GM21529 (cell line): ENCODE results near the gene DBP.
"Not testable (repeated sequence)": the region's sequence is repeated elsewhere in the genome, so short reads cannot be mapped to it uniquely, and the experiment has no call there.

Experiments
- ATAC-seq: cut with Tn5 transposase; IDR thresholded peaks from one replicate; pipeline ENCODE4 v1.9.1; 2021; ENCODE audit not compliant: unreplicated experiment

The DBP gene

DNA sequence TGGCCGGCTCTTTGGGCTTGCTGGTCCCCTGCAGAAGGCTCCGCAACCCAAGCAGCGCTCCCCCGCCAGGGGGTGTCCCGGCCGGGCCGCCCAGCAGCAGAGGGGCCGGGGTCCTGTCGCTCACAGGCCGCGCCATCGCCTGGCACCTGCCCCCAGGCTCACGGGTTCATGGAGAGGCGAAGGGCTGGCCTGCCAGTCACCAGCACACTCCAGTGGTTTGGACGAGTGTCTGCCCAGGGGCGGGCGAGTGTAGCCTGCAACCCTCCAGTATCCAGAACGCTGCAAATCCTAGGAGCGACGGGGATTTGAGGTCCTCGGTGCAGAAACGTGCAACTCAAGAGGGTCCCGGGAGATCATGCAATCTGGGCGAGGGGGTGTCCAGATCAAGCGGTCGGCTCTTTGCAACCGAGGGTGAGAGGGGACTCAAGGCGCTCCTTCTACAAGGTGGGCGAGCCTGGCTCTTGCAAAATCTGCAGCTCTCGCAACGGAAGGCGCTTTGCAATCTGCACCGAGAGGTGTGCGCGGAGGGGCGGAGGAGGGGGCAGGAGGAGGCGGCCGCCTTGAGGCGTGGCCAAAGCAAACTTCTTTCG, at the start of gene DBP:
Gene DBP (minus strand): TSS at position 521 of the 590 bp plus-strand sequence. CDS start 385 bp downstream, at position 136.
- ATAC-seq = no peak

DNA sequence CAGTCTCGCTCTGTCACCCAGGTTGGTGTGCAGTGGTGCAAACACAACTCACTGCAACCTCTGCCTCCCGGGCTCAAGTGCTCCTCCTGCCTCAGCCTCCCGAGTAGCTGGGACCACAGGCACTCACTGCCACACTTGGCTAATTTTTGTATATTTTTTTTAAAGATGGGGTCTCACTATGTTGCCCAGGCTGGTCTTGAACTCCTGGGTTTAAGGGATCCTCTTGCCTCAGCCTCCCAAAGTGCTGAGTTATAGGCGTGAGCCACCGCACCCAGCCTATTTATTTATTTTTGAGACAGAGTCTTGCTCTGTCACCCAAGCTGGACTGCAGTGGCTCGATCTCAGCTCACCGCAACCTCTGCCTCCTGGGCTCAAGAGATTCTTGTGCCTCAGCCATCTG, 49.5 kb upstream of the DBP start:
- ATAC-seq = not testable (repeated sequence)

DNA sequence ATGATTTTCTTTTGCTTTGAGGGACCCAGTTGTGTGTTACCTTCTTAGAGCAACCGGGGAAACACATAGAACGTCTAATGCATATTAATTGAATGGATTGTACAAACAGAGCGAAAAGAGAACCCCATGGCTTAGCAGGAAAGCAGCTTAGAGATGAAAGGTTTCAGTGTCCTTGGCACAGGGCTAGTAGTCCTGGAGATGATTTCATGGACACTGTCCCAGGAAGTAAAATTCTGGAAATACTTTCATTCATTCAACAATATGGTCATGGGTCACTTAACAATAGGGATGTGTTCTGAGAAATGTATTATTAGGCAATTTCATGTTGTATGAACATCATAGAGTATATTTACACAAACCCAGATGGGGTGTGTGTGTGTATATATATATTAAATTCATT, 48.9 kb upstream of the DBP start:
- no peak for ATAC-seq

DNA sequence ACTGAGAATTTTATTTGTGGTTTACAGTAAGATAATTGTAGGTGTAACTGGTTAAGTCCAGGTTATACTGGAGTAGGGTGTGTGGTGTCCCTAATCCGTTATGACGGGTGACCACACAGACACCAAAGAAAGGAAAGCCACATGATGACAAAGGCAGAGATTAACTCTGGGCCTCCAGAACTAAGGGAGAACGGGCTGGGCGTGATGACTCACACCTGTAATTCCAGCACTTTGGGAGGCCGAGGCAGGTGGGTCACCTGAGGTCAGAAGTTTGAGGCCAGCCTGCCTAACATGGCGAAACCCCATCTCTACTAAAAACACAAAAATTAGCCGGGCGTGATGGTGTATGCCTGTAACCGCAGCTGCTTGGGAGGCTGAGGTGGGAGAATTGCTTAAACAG, 48.4 kb upstream of the DBP start:
- ATAC-seq = no peak

DNA sequence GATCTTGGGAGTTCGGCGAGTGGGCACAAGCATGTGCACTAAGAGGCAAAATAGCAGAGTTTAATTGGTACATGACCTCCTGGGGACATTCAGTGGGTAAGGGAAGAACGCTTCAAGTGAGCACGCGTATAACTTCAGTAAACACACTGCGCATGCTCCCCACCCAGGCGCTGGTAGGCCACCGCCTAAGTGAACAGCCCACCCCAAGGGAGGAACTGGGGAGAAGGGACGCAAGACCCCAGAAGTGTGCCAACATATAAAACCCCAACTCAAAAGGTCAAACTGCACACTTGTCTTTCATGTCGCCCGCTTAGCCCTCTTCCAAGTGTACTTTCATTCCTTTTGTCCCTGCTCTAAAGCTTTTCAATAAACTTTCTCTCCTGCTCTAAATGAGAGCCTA, 46.2 kb upstream of the DBP start:
- ATAC-seq = no peak

GRCh38 chr19:48681127-48681470, 43.9 kb upstream of the DBP start:
- no peak for ATAC-seq

DNA sequence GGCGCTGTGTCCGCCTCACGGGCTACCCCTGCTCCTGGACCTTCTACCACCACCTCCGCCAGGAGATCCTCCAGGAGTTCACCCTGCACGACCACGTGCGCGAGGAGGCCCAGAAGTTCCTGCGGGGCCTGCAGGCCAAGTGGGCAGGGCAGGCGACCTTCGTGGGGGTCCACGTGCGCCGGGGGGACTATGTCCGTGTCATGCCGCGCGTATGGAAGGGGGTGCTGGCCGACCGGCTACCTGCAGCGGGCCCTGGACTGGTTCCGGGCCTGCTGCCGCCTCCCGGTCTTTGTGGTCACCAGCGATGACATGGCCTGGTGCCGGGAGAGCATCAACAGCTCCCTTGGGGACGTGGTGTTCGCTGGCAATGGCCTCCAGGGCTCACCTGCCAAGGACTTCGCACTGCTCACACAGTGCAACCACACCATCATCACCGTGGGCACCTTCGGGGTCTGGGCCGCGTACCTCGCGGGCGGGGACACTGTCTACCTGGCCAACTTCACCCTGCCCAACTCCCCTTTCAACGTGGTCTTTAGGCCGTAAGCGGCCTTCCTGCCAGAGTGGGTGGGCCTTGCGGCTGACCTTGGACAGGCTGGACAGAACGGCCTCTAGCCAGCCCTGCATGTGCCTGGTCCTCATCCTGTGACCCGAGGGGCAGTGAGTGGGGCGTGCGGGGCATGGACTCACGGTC, 43.4 kb upstream of the DBP start:
- no peak for ATAC-seq

- ATAC-seq = not testable (repeated sequence)
Observed at GRCh38 chr19:48680006-48680405, 42.8 kb upstream of the DBP start.

- ATAC-seq = no peak
Observed at GRCh38 chr19:48678201-48678600, 41.0 kb upstream of the DBP start.

- no peak for ATAC-seq
Observed at GRCh38 chr19:48676887-48677286, 39.7 kb upstream of the DBP start.

DNA sequence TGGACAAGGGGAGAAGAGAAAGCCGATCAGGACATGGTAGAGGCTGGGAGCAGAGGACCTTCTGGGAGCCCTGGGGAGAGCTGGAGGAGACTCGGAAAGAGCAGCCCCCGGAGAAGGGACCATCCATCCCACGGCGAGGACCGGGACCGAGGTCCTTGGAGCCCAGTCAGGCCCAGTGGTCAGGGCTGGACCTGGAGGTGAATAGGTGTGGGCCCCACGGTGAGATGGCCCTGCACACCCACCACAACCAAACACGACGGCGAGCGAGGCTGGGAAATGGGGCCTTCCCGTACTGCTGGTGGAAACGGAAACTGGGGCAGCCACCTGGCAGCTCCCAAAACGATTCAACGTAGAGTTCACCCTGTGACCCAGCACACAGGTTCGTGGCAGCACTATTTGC, 39.3 kb upstream of the DBP start:
- no peak for ATAC-seq

GRCh38 chr19:48674921-48675824, 38.0 kb upstream of the DBP start:
- no peak for ATAC-seq

GRCh38 chr19:48674216-48674809, 37.1 kb upstream of the DBP start:
- no peak for ATAC-seq

GRCh38 chr19:48673436-48674100, 36.4 kb upstream of the DBP start:
- no peak for ATAC-seq

GRCh38 chr19:48672994-48673393, 35.8 kb upstream of the DBP start, which contains the start of gene NTN5:
Gene NTN5 (minus strand): TSS chr19:48673017. CDS start chr19:48670986, 2,031 bp downstream.
- ATAC-seq = no peak

DNA sequence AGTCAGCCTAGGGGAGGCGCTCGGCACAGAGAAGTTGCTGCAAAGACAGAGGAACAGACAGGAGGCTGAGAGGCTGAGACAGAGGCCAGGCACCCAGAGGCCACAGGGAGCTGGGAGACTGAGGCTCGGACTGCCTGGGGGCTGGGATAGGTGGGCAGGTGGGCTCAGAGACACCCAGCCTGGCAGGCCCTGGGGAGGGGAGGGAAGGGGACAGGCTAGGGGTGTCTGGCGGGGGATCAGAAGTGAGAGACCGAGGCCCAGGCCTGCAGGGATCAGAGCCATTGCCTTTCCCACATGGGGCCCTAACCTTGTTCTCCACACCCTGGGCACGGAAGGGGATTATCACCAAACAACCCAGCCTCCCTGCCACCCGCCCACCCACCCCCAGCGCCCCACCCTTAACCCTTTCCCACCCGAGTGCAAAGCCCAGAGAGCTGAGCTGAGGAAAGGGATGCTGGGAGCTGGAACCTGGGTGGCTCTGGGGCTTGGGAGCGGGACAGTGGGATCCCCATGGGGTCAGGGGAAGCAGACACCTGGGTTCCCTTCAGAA, 34.3 kb upstream of the DBP start:
- ATAC-seq = no peak

DNA sequence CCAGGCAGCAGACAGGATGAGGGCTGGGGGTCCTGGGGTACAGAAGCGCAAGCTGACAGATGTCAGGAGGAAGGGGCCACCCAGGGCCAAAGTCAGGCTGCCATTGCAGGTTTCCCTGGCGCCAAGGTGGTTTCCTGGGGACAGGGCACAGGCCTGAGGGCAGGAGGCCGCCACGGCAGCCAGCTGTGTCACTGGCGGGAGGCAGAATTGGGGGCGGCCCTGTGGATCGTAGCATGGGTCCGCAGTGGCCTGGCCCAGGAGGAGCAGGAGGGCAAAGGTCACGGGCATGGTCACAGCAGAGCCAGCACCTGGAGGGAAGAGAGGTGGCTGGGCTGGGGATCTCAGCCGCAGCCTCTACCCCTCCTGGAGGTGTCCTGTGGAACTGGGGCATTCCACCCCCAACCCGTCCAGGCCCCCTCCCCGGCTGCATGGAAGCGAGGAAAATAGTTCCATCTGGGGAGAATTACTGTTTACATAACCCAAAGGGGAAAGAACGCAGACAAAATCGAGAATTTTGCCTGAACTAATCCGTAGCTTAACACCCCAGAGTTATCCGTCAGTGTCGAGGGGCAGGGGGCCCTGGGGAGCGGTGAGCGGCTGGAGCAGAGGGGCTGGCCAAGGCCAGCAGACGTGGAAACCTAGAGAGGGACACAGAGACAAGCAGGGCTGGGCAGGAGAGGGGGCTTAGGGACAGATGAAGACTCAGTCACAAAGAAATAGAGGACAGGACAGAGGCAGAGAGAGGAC, 33.7 kb upstream of the DBP start:
- ATAC-seq = no peak

DNA sequence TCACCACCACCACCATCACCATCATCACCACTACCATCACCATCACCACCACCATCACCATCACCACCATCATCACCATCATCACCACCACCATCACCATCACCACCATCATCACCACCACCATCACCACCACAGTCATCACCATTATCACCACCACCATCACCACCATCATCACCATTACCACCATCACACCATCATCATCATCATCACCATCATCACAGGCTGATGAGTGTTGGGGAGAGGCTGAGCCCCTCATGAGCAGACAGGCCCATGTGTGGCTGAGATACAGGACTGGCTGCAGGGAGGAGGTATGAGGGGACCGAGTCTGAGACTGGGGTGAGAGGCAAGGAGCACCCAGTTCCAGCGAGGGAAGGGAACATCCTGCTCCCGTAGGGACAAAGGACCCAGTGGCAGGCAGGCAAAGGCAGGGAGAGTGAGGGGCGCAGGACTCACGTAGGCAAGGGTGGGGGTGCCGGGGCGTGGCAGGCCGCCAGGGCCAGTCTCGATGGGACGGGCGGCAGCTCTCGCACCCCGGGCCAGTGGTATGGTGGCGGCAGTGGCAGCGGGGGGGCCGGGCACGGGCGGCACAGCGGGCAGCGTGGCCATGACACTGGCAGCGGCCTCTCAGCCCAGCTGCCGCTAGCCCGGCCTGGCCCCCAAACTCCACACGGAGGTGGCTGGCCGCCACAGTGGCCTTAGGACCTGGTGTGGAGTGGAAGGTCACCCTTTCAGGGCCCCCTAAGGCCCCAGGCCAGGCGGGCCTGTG, 32.9 kb upstream of the DBP start:
- ATAC-seq = no peak

- ATAC-seq = no peak
Observed at GRCh38 chr19:48668761-48669160, 31.6 kb upstream of the DBP start.
